GM23338 (cell line): Measurements from ENCODE around the gene LIN7C. TPM values are rescaled to one million over a fixed set of nuclear protein-coding genes. Genes with fewer than 3 reads are reported as not detected.

ENCODE experiments used
- ATAC-seq: fragments of 200-7000 bp; cut with Tn5 transposase; 3 replicates; pipeline ENCODE4 v1.9.1; 2020
- DNase-seq: peaks from one replicate; pipeline ENCODE4 v3.0.0-alpha.2; 2015; ENCODE audit warnings: low spot score
- H2AFZ ChIP-seq: fragments of 200-600 bp; sonication (generic); 2 replicates; pipeline ENCODE4 v1.8.0; 2016; ENCODE audit warnings: antibody characterized with exemption, mild to moderate bottlenecking, moderate library complexity
- H3F3A ChIP-seq: fragments of 200-600 bp; sonication (generic); replicated peaks from 2 replicates; pipeline ENCODE4 v1.8.0; 2017; ENCODE audit warnings: antibody characterized with exemption, mixed run types, low read depth
- H3K27ac ChIP-seq: fragments of 200-600 bp; sonication (generic); 2 replicates; pipeline ENCODE4 v1.6.1; 2016; ENCODE audit warnings: low read depth
- H3K27me3 ChIP-seq: fragments of 200-600 bp; sonication (generic); 2 replicates; pipeline ENCODE4 v1.8.0; 2016; ENCODE audit warnings: mild to moderate bottlenecking, mixed run types, moderate library complexity; ENCODE audit not compliant: insufficient read depth
- H3K36me3 ChIP-seq: fragments of 200-600 bp; sonication (generic); 2 replicates; pipeline ENCODE4 v1.8.0; 2016; ENCODE audit warnings: mild to moderate bottlenecking; ENCODE audit not compliant: insufficient read depth
- H3K4me1 ChIP-seq: fragments of 200-600 bp; sonication (generic); 2 replicates; pipeline ENCODE4 v1.8.0; 2016; ENCODE audit warnings: mild to moderate bottlenecking, moderate library complexity; ENCODE audit not compliant: insufficient read depth
- H3K4me2 ChIP-seq: fragments of 200-600 bp; sonication (generic); 2 replicates; pipeline ENCODE4 v1.7.1; 2017; ENCODE audit warnings: mixed run types
- H3K4me3 ChIP-seq: fragments of 200-600 bp; sonication (generic); 2 replicates; pipeline ENCODE4 v1.6.1; 2016; ENCODE audit warnings: mixed run types
- H3K79me2 ChIP-seq: fragments of 200-600 bp; sonication (generic); replicated peaks from 2 replicates; pipeline ENCODE4 v1.8.0; 2017; ENCODE audit warnings: mild to moderate bottlenecking; ENCODE audit not compliant: insufficient read depth
- H3K9me2 ChIP-seq: fragments of 200-600 bp; sonication (generic); 2 replicates; pipeline ENCODE4 v1.8.0; 2017; ENCODE audit not compliant: insufficient read depth
- H4K20me1 ChIP-seq: fragments of 200-600 bp; sonication (generic); replicated peaks from 2 replicates; pipeline ENCODE4 v1.8.0; 2017; ENCODE audit warnings: mild to moderate bottlenecking; ENCODE audit not compliant: insufficient read depth
- H3K27ac Mint-ChIP-seq: 2 replicates; pipeline ENCODE4 v1.8.0; 2020; ENCODE audit warnings: inconsistent platforms, mild to moderate bottlenecking, moderate library complexity, mixed read lengths
- H3K27me3 Mint-ChIP-seq: 3 replicates; pipeline ENCODE4 v1.8.0; 2022; ENCODE audit warnings: low read depth, mild to moderate bottlenecking, moderate library complexity, mixed read lengths, inconsistent platforms; ENCODE audit not compliant: insufficient read depth, poor library complexity
- H3K36me3 Mint-ChIP-seq: 3 replicates; pipeline ENCODE4 v1.8.0; 2021; ENCODE audit warnings: low read depth, mild to moderate bottlenecking, inconsistent platforms, moderate library complexity, mixed read lengths
- H3K4me1 Mint-ChIP-seq: 3 replicates; pipeline ENCODE4 v1.8.0; 2020; ENCODE audit warnings: mild to moderate bottlenecking, inconsistent platforms, mixed read lengths
- H3K4me3 Mint-ChIP-seq: 3 replicates; pipeline ENCODE4 v1.8.0; 2021; ENCODE audit warnings: moderate library complexity, mild to moderate bottlenecking, inconsistent platforms, mixed read lengths
- H3K9me3 Mint-ChIP-seq: 3 replicates; pipeline ENCODE4 v1.8.0; 2020; ENCODE audit warnings: moderate library complexity, mild to moderate bottlenecking, inconsistent platforms, mixed read lengths
- EZH2 ChIP-seq: fragments of 200-600 bp; sonication (generic); IDR thresholded peaks from one replicate; pipeline ENCODE4 v1.8.0; 2017; ENCODE audit warnings: antibody characterized with exemption, mild to moderate bottlenecking, low read depth; ENCODE audit not compliant: unreplicated experiment
- EZH2phosphoT487 ChIP-seq: fragments of 200-600 bp; sonication (generic); IDR thresholded peaks from one replicate; pipeline ENCODE4 v1.8.1; 2018; ENCODE audit warnings: antibody characterized with exemption; ENCODE audit not compliant: unreplicated experiment
- JUNB ChIP-seq: IDR thresholded peaks from one replicate; pipeline ENCODE4 v1.6.1; 2016; ENCODE audit warnings: antibody characterized with exemption; ENCODE audit not compliant: unreplicated experiment
- NANOG ChIP-seq: IDR thresholded peaks from 2 replicates; pipeline ENCODE4 v1.6.1; 2016; ENCODE audit warnings: antibody characterized with exemption, borderline replicate concordance
- POLR2AphosphoS5 ChIP-seq: IDR thresholded peaks from 2 replicates; pipeline ENCODE4 v1.6.1; 2016; ENCODE audit warnings: antibody characterized with exemption, low read depth
- STAT1 ChIP-seq: IDR thresholded peaks from one replicate; pipeline ENCODE4 v1.6.1; 2016; ENCODE audit warnings: antibody characterized with exemption; ENCODE audit not compliant: unreplicated experiment
- ZNF331 ChIP-seq: fragments of 250-450 bp; sonication (Bioruptor Pico); IDR thresholded peaks from 2 replicates; pipeline ENCODE4 v1.5.0; 2020; ENCODE audit warnings: low read depth, mild to moderate bottlenecking, moderate library complexity
- ZNF462 ChIP-seq: fragments of 250-450 bp; sonication (Bioruptor Pico); IDR thresholded peaks from 2 replicates; pipeline ENCODE4 v1.5.0; 2020; ENCODE audit warnings: mild to moderate bottlenecking, moderate library complexity
- polyA plus RNA-seq: library from polyadenylated mRNA; unstranded; fragments of >200 nt; fragmentation: Nextera tagmentation; extraction: Ambion mirVana; gene quantifications from 2 replicates; pipeline ENCODE4 v1.2.1, GENCODE V29; 2016
- total RNA-seq: library from RNA; depleted of rRNA; stranded (reverse); fragments of >200 nt; shearing (Covaris generic); gene quantifications from 2 replicates; pipeline ENCODE4 v1.2.3, GENCODE V29; 2014
- TF ChIP-seq, protein P1 (sequence below), 2 experiments: fragments of 200-600 bp in 1 of 2; sonication (generic) in 1 of 2; conservative IDR thresholded peaks; 2 replicates each; pipeline versions ENCODE4 v1.5.1 to v1.6.1; 2016 to 2017; ENCODE audit warnings: antibody characterized with exemption in 2 of 2, low read depth in 2 of 2, mild to moderate bottlenecking in 2 of 2, moderate library complexity in 1 of 2
- TF ChIP-seq, protein P2 (sequence below): IDR thresholded peaks from 2 replicates; pipeline ENCODE4 v1.6.1; 2016; ENCODE audit warnings: antibody characterized with exemption

The LIN7C gene
- total and polyA plus RNA-seq, 2 experiments from 2014 or later: 22.5 to 61.0 TPM

- no peaks in the 10 kb centered on the region for H3K36me3 ChIP-seq
- no peaks in the 10 kb centered on the region for H3K9me2 ChIP-seq
- TF ChIP-seq EZH2phosphoT487 (no peak), ZNF331 (CRISPR knock-in tag) (no peak), POLR2AphosphoS5 (no peak)
- no peak for DNase-seq
- no peaks in the 10 kb centered on the region for H3K27me3 Mint-ChIP-seq
- no peaks in the 10 kb centered on the region for H3F3A ChIP-seq
- H3K4me1 ChIP-seq: peaks cover 74% of the 10 kb centered on the region
- H3K4me3 Mint-ChIP-seq: no peak overlapping the region
- no peaks in the 10 kb centered on the region for H3K27me3 ChIP-seq
- no peak for ATAC-seq
- H2AFZ ChIP-seq: no peak overlapping the region
- peaks cover 60% of the 10 kb centered on the region for H3K4me1 Mint-ChIP-seq
- H3K27ac Mint-ChIP-seq: 0 out of 2 replicates have a peak overlapping the region, but pooled peaks have one; percentile 61
- H3K79me2 ChIP-seq: peaks cover 100% of the 10 kb centered on the region
- H3K36me3 Mint-ChIP-seq: peaks cover 5% of the 10 kb centered on the region
- H3K27ac ChIP-seq: peak overlapping the region; percentile 46
- no peak overlapping the region for H3K4me3 ChIP-seq
- H3K9me3 Mint-ChIP-seq: no peaks in the 10 kb centered on the region
- H3K4me2 ChIP-seq: peak overlapping the region; percentile 24; the same call in 1 of the 2 replicates
- peaks cover 45% of the 10 kb centered on the region for H4K20me1 ChIP-seq
Observed at GRCh38 chr11:27464909-27465308, 41.7 kb downstream of the LIN7C start.

DNA sequence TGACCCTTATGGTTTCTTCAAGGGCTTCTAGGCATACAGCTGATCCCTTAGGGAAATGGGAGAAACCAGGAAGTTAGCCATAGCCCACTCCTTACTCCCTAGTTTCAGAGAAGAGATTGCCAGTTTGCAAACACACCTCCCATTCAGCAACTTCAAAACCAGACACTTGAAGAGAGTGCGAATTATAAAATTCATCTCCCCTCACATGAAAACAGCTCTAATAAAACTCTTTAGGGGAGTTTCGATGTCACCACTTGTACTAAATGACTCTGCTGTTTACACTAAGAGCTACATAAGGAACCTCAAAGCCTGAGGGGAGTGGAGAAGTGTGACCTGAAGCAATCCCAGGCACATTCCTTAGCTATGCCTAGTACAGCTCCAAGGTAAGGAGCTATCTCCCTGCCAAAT, 42.3 kb downstream of the LIN7C start:
- H3K79me2 ChIP-seq: peaks cover 100% of the 10 kb centered on the region
- peaks cover 41% of the 10 kb centered on the region for H4K20me1 ChIP-seq
- H3K9me2 ChIP-seq: no peaks in the 10 kb centered on the region
- no peaks in the 10 kb centered on the region for H3K9me3 Mint-ChIP-seq
- peaks cover 69% of the 10 kb centered on the region for H3K4me1 ChIP-seq
- peak overlapping the region; percentile 46; the same call in 1 of the 2 replicates for H3K27ac ChIP-seq
- no peak overlapping the region for H3K4me3 ChIP-seq
- no peak for TF ChIP-seq NANOG
- TF ChIP-seq, protein P1, sequence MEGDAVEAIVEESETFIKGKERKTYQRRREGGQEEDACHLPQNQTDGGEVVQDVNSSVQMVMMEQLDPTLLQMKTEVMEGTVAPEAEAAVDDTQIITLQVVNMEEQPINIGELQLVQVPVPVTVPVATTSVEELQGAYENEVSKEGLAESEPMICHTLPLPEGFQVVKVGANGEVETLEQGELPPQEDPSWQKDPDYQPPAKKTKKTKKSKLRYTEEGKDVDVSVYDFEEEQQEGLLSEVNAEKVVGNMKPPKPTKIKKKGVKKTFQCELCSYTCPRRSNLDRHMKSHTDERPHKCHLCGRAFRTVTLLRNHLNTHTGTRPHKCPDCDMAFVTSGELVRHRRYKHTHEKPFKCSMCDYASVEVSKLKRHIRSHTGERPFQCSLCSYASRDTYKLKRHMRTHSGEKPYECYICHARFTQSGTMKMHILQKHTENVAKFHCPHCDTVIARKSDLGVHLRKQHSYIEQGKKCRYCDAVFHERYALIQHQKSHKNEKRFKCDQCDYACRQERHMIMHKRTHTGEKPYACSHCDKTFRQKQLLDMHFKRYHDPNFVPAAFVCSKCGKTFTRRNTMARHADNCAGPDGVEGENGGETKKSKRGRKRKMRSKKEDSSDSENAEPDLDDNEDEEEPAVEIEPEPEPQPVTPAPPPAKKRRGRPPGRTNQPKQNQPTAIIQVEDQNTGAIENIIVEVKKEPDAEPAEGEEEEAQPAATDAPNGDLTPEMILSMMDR (conservative IDR thresholded peaks at IDR 0.05; ENCODE audit: low read depth in 2 of 2): no peak
- no peak for TF ChIP-seq JUNB
- no peak for TF ChIP-seq ZNF462 (CRISPR knock-in tag)
- TF ChIP-seq, protein P2, sequence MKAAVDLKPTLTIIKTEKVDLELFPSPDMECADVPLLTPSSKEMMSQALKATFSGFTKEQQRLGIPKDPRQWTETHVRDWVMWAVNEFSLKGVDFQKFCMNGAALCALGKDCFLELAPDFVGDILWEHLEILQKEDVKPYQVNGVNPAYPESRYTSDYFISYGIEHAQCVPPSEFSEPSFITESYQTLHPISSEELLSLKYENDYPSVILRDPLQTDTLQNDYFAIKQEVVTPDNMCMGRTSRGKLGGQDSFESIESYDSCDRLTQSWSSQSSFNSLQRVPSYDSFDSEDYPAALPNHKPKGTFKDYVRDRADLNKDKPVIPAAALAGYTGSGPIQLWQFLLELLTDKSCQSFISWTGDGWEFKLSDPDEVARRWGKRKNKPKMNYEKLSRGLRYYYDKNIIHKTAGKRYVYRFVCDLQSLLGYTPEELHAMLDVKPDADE: no peak
- no peak for TF ChIP-seq STAT1
- no peak for TF ChIP-seq EZH2
- no peak overlapping the region for H2AFZ ChIP-seq
- no peaks in the 10 kb centered on the region for H3K36me3 ChIP-seq
- H3K36me3 Mint-ChIP-seq: peaks cover 5% of the 10 kb centered on the region
- ATAC-seq: peak; percentile 81
- peak overlapping the region; percentile 61; the same call in 1 of the 2 replicates for H3K27ac Mint-ChIP-seq
- no peaks in the 10 kb centered on the region for H3K27me3 ChIP-seq
- H3F3A ChIP-seq: no peaks in the 10 kb centered on the region
- H3K27me3 Mint-ChIP-seq: no peaks in the 10 kb centered on the region
- peaks cover 56% of the 10 kb centered on the region for H3K4me1 Mint-ChIP-seq
- H3K4me2 ChIP-seq: peak overlapping the region; percentile 24; the same call in 1 of the 2 replicates
- H3K4me3 Mint-ChIP-seq: no peak overlapping the region
- DNase-seq: peak; percentile 55
